HepG2 (cell line): ENCODE data around the gene CLN6. TPM values are rescaled to one million over a fixed set of nuclear protein-coding genes. Genes with fewer than 3 reads are reported as not detected.

Experiments used
- ATF2 ChIP-seq: sonication (generic); formaldehyde crosslinking; IDR thresholded peaks from 2 replicates; pipeline ENCODE4 v1.4.0; 2020; ENCODE audit warnings: missing genetic modification reagents
- DNMT3B ChIP-seq: conservative IDR thresholded peaks from 2 replicates; pipeline ENCODE4 v1.6.1; 2016; ENCODE audit warnings: missing biosample characterization, control low read depth
- EEA1 ChIP-seq: sonication (generic); formaldehyde crosslinking; IDR thresholded peaks from 2 replicates; pipeline ENCODE4 v1.5.1; 2020; ENCODE audit warnings: mild to moderate bottlenecking, missing genetic modification reagents, borderline replicate concordance
- FOSL1 ChIP-seq: sonication (generic); formaldehyde crosslinking; IDR thresholded peaks from 2 replicates; pipeline ENCODE4 v1.9.0; 2021; ENCODE audit warnings: missing genetic modification reagents, borderline replicate concordance
- MZF1 ChIP-seq: sonication (generic); formaldehyde crosslinking; IDR thresholded peaks from 2 replicates; pipeline ENCODE4 v1.8.1; 2023; ENCODE audit warnings: mild to moderate bottlenecking, missing genetic modification reagents, borderline replicate concordance
- PLSCR1 ChIP-seq: sonication (generic); formaldehyde crosslinking; IDR thresholded peaks from 2 replicates; pipeline ENCODE4 v1.5.0; 2020; ENCODE audit warnings: missing genetic modification reagents, mild to moderate bottlenecking, borderline replicate concordance
- RAD21 ChIP-seq: fragments of 450-650 bp; formaldehyde crosslinking; IDR thresholded peaks from 2 replicates; pipeline ENCODE4 v1.5.0; 2020; ENCODE audit warnings: mild to moderate bottlenecking
- SIN3B ChIP-seq: fragments of 150-350 bp; IDR thresholded peaks from 2 replicates; pipeline ENCODE4 v1.6.1; 2014; ENCODE audit warnings: low read length
- SKIL ChIP-seq: sonication (generic); formaldehyde crosslinking; IDR thresholded peaks from 2 replicates; pipeline ENCODE4 v1.8.0; 2022; ENCODE audit warnings: missing genetic modification reagents, mild to moderate bottlenecking, moderate library complexity, borderline replicate concordance
- TCF12 ChIP-seq, 2 experiments: fragments of 450-650 bp in 1 of 2; sonication (generic) in 1 of 2; formaldehyde crosslinking in 1 of 2; IDR thresholded peaks; 2 replicates each; pipeline versions ENCODE4 v1.6.1 to v1.8.0; 2017 to 2022; ENCODE audit warnings: antibody characterized with exemption in 1 of 2, mild to moderate bottlenecking in 1 of 2, missing genetic modification reagents in 1 of 2, moderate library complexity in 1 of 2
- TP53 ChIP-seq: sonication (generic); formaldehyde crosslinking; conservative IDR thresholded peaks from 2 replicates; pipeline ENCODE4 v1.4.0; 2020; ENCODE audit warnings: missing genetic modification reagents
- ZFAT ChIP-seq: sonication (generic); formaldehyde crosslinking; conservative IDR thresholded peaks from 2 replicates; pipeline ENCODE4 v1.8.1; 2023; ENCODE audit warnings: missing genetic modification reagents, inconsistent platforms
- ZHX2 ChIP-seq, 2 experiments: sonication (generic) in 1 of 2; formaldehyde crosslinking in 1 of 2; IDR thresholded peaks; 2 replicates each; pipeline versions ENCODE4 v1.6.1 to v1.9.0; 2014 to 2022; ENCODE audit warnings: antibody characterized with exemption in 1 of 2, borderline replicate concordance in 1 of 2, inconsistent platforms in 1 of 2, low read depth in 1 of 2, missing genetic modification reagents in 1 of 2
- ZIK1 ChIP-seq: sonication (generic); formaldehyde crosslinking; IDR thresholded peaks from 2 replicates; pipeline ENCODE4 v1.5.0; 2020; ENCODE audit warnings: mild to moderate bottlenecking, low read depth, missing genetic modification reagents, borderline replicate concordance
- ZNF33B ChIP-seq: sonication (generic); formaldehyde crosslinking; IDR thresholded peaks from 2 replicates; pipeline ENCODE4 v1.5.1; 2020; ENCODE audit warnings: mild to moderate bottlenecking, missing genetic modification reagents
- ZNF776 ChIP-seq: sonication (generic); formaldehyde crosslinking; IDR thresholded peaks from 2 replicates; pipeline ENCODE4 v1.4.0; 2020; ENCODE audit warnings: mild to moderate bottlenecking, missing genetic modification reagents
- ZSCAN31 ChIP-seq: sonication (generic); formaldehyde crosslinking; IDR thresholded peaks from 2 replicates; pipeline ENCODE4 v1.5.0; 2020; ENCODE audit warnings: low read depth, mild to moderate bottlenecking, missing genetic modification reagents
- polyA plus RNA-seq, 8 experiments: library from polyadenylated mRNA; depleted of rRNA in 3 of 8; stranded (reverse) in 7 of 8; unstranded in 1 of 8; fragments of >200 nt; fragmentation: Illumina TruSeq in 4 of 8; extraction: Trizol in 4 of 8; gene quantifications; 2 replicates each; pipeline versions ENCODE4 v1.2.1 to v1.2.3, GENCODE V29; 2011 to 2016; ENCODE audit warnings: low read depth in 4 of 8, missing spikeins in 1 of 8, mixed read lengths in 1 of 8; ENCODE audit not compliant: insufficient read depth in 1 of 8
- total RNA-seq, 5 experiments: library from RNA; depleted of rRNA; stranded (reverse); fragments of >200 nt; fragmentation: Illumina TruSeq; extraction: Trizol; gene quantifications; 2 replicates each; pipeline ENCODE4 v1.2.3, GENCODE V29; 2016; ENCODE audit warnings: low read depth in 1 of 5

CLN6 gene
- total and polyA plus RNA-seq, 2 of the 13 experiments (the other 11 are each of a cell fraction or from before 2014, with no cell fraction given), result 24.9 to 27.1 TPM

- TF ChIP-seq ZNF776 (no peak), ZSCAN31 (no peak), EEA1 (CRISPR knock-in tag) (no peak), DNMT3B (CRISPR knock-in tag) (no peak), ZHX2 (IDR thresholded peaks at IDR 0.05; ENCODE audit: low read depth) (no peak), ZHX2 (CRISPR knock-in tag; IDR thresholded peaks at IDR 0.05; ENCODE audit: borderline replicate concordance) (no peak), SIN3B (no peak), FOSL1 (CRISPR knock-in tag) (no peak), MZF1 (CRISPR knock-in tag) (no peak), ATF2 (CRISPR knock-in tag) (no peak), SKIL (CRISPR knock-in tag) (no peak), ZNF33B (no peak), ZIK1 (CRISPR knock-in tag) (no peak), TP53 (CRISPR knock-in tag) (no peak), ZFAT (CRISPR knock-in tag) (no peak), PLSCR1 (CRISPR knock-in tag) (no peak), TCF12 (IDR thresholded peaks at IDR 0.05) (no peak), TCF12 (CRISPR knock-in tag; IDR thresholded peaks at IDR 0.05) (no peak), RAD21 (no peak)
Observed at GRCh38 chr15:68256675-68257450, 27.3 kb upstream of the CLN6 start (continued).
